ENCODE measurements around the gene MPRIP.

The MPRIP gene

DNA sequence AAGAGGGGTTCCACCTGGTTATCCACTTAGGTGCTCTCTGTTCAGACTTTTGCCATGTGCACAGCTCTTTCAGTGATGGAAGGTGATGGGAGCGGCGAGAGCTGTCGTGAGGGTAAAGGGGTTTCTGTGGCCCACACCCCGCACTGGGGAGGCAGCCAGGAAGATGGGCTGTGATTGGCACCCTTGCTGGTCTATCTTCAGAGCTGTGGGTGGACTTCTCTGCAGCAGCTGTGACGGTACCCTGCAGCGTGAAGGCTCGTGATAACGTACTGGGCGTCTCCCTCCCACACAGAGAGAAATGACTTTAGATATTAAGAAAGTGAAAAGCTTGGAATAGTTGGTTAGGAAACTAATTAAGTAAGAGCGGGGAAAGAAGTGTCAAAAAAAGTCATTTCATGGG is 45.8 kb downstream of the MPRIP start:
- DNase-seq (ENCODE audit: low read depth, low spot score): no peak

DNA sequence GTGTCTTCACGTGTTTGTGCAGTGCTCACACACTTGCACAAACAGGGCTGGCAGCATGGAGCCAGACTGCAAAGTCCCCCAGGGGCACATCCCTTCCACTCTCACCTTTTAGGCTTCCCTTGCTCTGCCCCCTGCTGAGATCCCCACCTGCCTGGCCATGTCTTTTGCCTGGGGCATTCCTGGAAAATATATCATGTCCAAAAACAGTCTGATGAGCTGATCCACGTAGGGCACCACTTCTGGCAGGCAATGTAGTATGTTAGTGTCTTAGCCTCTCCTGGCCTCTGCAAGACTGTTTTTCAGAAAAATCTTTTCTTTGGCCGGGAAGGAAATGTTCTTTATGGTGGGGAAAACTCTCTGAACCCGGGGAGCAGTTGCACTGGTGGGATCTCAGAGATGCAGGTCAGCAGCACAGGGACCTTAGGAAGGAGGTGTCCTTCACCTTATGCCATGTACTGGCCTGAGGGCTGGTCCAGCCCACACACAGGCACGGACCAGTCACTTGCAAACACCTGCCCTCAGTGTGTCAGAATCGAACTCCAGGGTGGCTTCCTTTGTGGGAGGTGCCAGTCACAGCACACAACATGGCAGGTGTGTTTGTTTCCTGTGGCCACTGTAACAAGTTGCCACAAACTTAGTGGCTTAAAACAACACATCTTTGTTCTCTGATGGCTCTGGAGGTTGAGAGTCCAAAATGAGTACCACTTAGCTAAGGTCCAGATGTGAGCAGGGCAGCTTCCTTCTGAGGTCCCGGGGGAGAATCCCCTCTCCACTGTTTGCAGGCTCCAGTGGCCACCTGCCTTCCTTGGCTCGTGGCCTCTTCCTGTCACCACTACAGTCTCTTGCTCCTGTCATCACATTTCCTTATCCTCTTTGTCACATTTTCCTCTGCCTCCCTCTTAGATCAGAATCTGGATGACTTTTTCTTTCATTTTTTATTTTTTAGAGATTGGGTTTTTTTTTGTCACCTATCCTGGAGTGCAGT is 46.6 kb downstream of the MPRIP start:
- no peak for DNase-seq (ENCODE audit: low read depth, low spot score)

DNA sequence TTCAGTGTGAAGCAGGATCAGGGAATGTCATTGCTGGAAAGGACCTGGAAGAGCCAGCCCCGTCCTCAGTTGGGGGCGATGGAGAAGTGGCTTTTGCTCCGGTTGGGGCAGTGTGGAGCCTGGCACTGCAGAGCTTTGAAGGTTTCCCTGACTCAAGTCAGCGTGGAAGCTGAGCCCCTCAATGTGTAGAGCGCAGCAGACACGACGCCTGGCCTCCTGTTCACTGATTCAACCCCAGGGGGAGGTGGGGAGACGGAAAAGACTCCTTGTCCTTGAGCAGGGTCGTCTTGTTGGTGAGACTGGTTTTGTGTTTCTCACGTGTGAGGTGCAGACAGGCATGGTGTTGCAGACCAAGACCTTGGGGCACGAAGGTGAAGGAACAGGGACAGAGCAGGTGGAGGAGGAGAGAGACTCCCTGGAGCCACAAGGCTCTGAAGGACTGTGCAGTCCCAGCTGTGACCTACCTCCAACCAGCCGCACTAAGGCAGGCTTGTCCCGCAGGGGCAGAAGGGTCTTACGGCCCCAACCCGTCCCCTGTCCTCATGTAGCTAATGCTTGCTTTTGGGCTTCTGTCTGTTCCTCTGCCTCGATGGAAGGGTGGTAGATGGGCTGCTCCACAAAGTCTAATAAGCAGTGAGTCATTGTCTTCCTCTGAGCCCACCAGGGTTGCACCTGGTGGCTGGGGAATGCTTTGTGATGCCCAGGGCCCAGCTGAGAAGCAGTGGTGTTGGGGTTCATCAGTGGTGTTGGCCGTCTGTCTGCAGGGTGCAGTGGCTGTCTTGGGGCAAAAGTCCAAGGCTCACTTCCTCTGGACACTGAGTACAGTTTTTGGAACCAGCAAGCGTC is 47.8 kb downstream of the MPRIP start:
- DNase-seq (ENCODE audit: low read depth, low spot score): no peak

DNA sequence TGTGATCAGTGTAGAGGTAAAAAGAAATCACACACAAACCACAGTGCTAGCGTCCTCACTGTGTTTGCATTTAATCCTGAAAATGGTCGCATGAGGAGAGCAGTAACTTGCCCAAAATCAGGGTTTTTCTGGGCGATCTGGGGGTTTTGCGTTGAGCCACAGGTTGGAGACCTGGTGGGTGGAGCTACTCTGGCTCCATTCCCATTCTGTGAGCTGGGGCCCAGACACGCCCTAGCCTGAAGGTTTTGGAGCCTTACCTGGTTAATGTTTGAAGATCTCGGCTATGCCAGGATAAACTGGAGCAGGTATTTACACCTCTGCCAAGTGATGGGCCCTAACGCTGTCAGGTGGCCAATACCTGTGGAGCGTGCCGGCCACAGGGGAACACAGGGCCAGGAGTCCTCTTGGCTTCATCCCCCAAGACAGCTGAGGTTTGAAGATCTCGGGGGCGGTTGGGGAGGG is 48.4 kb downstream of the MPRIP start:
- no peak for DNase-seq (ENCODE audit: low read depth, low spot score)

DNA sequence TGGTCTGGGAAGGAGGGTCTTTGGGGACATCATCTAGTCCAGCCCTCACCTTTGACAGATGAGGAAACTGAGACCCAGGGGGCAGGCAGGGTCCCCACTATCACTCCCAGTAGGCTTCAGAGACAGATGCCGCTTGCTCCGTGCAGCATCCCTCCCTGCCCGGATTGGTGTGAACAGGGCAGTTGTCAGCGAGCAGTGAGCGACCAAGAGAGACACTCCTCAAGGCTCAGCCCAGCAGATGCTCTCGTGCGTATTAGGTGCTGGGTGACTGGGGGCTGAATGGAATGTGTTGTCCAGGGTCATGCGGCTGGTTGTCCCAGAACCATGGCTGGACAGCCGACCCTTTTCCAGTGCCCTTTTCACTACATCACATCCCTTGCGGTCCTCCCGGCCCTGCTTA is 49.0 kb downstream of the MPRIP start:
- no peak for DNase-seq (ENCODE audit: low read depth, low spot score)

DNA sequence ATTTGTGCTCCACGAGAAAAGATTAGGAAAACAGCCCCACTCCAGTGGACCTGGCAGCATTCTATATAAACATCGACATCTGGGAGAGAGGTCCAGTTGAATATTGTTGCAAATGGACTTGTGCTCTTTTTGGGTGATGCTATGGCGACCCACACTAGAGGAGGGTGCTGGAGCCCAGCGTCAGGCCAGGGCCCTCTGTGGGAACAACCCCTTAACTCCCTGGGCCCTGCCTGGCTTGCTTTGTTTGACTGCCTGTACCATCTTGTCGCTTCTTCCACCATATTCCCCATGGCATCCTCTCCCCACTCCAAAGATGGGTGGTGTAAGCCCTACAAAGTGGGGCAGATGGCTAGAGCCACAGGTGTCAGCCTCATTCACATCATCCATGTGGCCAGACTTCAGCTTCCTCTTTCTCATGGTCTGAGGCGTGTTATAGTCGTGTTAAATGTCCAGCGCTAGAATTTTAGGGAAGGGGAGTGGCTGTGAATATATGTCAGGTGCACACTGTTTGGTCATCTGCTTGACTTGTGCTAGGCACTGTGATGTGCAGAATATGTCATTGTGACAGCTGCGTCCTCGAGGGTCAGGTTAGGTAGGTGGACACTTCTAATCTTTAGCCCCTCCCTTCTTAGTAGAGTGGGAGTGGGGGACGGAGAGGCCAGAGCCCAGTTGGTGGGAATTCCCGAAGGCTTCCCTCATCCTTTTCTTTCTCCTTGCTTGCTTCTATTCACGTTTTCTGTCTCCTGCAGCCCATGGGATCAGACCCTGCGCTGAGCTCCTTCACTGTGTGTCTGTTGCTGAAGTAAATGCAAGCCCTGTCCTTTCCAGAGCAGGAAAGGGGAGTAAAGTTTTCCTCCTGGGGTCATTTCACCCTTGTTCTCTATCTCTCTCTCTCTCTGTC is 49.8 kb downstream of the MPRIP start:
- DNase-seq (ENCODE audit: low read depth, low spot score): no peak

DNA sequence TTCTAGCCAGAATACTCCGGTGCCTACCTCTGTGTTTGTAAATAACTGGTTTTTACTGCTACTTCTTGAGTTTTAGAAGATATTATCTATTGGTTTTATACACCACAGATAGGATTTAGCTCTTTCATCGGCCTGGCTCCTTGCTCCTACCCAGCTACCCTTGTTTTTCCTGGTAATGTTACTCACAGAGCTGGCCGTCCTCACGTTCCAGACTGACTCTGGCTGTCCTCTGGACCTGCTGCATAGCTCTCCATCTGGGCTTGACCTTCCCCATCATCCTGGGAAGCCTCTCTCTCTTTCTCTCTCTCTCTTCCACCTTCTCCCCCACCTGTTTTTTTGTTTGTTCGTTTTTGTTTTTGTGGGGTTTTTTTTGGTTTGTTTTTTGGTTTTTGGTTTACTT is 51.5 kb downstream of the MPRIP start:
- DNase-seq (ENCODE audit: low read depth, low spot score): no peak

DNA sequence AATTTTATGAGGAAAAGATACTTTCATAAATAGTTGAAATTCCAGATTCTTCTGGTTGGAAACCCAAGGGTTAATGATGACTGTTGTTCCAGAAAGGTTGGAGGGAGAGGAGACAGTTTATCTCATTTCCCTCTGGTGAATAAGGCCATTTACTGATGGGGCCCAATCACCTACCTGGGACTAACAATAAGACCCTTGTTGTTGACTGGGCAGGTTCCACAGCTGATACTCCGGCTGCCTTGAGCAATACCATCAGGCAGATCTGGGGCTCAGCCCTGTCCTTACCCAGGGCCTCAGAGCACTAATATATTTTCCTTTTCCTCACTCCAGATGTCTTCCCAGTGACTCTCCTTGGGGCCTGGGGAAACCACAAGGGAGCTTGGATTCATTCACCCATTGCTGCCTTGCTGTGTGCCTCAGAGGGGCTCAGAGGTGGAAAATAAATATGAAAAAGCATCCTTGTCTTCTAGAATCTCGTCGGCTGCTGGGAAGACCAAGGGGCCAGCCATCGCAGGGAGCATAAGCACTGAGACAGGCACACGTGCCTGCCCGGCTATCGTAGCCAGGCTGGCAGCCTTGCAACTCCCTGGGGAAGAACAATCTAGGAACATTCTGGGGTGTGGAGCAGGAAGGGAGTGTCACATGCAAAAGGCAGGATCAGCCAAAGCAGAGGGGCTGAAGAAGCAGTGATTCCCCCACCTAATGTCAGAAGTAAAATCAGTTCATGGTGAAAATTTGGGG is 54.4 kb downstream of the MPRIP start:
- peak; percentile 24 for DNase-seq (ENCODE audit: low read depth, low spot score)

DNA sequence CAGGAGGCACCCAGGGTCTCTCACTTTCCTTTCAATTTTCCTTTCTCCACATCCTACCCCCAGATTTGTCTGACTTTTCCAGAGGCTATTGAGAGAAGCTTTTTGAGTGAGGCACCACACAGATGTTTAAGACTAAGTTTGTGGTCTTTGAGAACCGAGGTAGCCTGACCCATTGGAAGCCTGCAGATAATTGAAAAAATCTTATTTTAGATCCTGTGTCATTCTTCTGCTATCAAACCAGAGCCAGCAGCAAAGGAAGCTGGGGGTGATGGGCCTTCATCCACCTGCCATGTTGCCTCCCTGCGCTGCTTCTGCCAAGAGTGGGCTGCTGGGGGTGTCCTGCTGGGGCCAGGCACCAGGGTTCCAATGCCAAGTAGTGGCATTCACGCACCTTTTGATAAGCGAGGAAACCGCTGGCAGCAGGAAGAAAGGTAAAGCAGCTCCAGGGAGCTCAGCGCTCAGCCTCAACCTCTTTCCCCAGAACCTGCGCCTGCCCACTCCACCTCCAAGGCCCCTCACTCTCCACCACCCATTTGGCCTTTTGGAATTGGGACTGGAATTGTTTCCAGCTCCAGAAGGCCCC is 55.6 kb downstream of the MPRIP start:
- no peak for DNase-seq (ENCODE audit: low read depth, low spot score)

DNA sequence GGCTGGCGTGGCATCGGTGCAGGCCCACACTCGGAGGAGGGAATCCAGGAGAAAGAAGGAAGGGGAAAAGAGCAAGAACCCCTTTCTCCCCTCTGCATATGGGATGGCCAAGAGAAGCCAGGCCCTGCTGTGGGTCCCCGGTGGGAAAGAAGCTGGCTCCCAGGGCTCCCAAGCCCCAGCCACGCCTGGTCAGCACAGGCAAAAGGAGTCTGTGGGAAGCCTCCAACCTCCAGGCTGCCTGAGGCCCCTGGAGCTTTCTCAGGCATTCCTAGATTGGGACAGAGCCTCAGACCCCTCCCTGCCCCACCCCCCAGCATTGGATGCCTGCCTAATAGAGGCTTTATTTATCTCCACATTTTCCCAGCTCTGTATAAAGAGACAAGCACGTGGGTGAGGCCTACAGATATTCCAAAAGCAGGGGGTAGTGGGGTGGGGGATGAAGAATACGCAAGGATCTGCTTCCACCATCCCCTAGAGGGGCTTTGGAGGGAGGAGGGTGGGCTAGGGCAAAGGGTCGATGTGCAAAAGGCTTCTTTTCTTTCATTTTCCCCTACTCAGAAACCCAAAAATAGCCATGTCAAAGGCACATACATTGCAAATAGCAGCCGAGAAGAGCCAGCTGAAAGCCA is 56.4 kb downstream of the MPRIP start:
- peak; percentile 44 for DNase-seq (ENCODE audit: low read depth, low spot score)

DNA sequence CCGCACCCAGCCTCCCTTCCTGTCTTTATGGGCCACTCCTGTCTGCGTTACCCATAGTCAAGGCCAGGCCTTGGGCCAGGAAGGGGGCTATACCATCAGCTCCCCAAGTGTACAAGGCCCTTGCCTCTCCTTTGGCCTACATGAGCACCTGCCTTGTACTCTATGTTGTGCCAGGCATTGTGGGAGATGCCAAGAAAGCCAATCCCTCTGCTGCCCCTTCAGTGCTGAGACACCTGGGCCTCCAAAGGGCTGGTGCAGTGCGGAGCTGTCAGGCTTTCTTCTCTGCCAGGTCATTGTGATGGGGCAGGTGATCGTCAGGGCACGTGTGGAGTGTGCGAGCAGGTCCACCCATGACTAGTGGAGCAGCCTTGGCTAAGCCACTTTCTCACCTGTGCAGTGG is 59.9 kb downstream of the MPRIP start:
- no peak for DNase-seq (ENCODE audit: low read depth, low spot score)

DNA sequence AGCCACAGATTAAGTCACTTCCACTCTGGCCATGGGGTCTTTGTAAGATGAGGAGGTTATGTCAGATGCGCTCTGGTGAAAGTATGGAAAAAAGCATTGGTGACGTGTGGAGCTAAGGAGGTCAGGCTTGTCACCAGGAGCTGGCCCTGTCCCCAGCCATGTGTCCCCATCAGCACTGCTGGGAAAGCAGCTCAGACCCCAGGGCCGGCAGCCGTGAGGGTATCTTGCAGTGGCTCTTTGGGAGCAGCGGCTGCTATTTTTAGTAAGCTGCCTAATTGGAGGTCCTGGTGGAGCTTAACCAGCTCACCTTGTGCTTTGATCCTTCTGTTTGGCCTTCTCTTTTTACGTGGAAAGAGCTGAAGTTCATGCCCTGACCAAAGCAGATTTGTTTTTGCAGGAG is 60.9 kb downstream of the MPRIP start:
- no peak for DNase-seq (ENCODE audit: low read depth, low spot score)

DNA sequence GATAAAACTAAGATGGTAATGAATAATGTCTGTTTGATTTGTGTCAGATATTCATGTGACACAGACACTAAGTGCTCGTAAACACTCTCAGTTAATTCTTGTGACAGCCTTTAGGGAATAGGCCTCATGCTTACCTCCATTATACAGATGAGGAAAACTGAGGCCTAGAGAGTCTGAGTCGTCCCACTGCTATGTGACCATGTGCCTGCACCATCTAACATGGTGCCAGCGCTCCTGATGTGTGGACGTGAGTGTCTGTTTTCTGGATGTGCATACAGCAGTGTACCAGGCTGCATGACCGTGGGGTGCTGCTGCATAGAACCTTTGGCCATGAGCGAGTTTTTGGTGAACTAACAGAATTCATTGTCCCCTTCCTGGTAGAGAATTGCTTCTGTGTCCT is 61.8 kb downstream of the MPRIP start:
- DNase-seq (ENCODE audit: low read depth, low spot score): no peak

DNA sequence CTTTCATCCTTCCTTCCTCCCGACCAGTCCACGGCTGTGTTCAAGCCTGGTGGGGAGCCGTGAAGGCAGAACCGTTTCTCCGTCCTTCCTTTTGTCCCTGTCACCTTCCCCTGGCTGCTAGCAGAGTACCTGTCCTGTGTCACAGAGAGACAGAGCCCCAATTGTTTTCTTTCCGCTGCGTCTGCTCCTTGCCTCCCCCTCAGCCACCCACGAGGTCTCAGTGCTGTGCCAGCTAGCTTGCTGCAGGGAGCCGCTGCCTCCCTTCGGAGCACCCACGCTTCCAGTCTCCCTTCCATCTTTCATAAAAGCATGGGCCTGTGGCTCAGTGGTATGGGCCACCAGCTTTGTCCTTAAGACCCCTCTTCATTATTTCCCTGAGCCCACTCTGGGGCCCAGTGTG is 62.2 kb downstream of the MPRIP start:
- DNase-seq (ENCODE audit: low read depth, low spot score): no peak

DNA sequence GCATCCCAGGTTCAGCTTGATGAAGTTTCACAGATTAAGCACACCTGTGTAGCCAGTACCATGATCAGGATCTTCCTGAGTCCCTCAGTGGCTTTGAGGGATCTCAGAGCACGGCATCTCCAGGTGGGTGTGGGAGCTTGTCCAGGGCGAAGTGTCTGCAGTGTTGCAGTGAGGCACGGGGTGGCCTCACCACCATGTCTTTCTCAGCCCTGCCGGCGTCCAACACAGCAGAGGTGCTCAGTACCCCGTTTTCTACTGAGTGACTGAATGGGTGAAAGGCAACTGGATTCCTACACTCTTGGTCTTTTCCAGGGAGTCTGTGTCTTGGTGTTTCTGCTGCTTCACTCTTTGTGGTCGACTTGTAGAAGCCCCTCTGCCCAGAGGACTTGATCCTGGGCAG is 63.7 kb downstream of the MPRIP start:
- DNase-seq (ENCODE audit: low read depth, low spot score): no peak

DNA sequence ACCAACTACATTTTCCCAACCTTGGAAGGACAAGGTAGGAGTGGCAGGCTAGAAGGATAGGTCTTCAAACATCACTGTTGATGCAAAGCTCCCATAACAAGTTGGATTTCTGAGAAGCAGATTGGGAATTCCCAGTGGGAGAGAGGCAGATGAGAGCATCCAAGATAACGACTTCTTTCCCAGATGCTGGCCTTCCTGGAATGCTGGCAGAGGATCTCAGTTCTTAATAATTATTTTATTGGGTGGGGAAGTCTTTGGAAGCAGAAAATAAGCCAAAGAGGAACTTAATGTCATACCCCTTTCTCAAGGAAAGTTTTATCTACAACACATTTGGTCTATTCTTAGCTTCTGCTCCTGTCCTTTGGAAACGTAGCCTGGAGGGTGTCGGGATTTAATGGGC is 64.5 kb downstream of the MPRIP start:
- no peak for DNase-seq (ENCODE audit: low read depth, low spot score)

DNA sequence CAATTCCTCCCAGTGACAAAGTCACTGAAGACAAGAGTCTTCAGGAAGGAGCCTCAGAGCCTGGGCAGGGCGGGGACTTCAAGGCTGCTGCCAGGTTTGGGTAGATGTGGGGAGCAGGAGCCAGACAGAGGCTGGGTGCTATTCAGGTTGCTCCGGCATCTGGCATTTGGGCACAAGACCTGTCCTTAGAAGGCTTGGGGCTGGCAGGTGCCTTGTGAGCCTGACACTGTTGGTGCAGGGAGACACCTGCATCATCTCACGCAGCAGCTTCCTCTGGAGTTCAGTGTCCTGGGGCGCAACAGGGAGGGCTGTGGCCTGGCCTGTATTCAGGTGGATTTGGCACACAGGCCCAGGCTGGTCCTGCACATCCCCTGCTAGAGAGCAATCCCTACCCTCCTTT is 65.0 kb downstream of the MPRIP start:
- no peak for DNase-seq (ENCODE audit: low read depth, low spot score)

DNA sequence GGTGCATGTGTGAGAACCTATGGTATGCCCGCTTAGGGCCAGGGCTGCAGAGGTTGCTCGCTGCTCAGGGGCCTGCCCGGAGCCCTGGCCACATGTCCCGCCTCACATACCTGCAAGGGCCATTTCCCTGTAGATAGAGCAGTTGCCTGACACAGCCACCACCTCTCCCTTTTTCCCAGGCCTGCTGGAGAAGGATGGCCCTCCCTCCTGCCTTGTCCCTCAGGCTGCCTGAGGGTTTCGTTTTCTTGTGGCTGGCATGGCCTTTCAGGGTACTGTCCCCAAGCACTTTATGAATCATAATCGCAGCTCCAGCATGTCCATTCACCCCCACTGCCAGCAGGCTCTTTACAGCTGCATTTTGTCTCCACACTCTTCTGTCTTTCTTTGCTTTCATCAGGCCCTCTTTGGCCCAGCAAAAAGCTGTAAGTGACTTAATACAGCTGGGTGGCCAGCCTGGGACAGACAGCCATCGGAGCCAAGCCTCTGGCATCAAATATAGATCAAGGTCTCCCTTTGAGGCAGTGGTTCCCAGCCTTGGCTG is 65.7 kb downstream of the MPRIP start:
- no peak for DNase-seq (ENCODE audit: low read depth, low spot score)

DNA sequence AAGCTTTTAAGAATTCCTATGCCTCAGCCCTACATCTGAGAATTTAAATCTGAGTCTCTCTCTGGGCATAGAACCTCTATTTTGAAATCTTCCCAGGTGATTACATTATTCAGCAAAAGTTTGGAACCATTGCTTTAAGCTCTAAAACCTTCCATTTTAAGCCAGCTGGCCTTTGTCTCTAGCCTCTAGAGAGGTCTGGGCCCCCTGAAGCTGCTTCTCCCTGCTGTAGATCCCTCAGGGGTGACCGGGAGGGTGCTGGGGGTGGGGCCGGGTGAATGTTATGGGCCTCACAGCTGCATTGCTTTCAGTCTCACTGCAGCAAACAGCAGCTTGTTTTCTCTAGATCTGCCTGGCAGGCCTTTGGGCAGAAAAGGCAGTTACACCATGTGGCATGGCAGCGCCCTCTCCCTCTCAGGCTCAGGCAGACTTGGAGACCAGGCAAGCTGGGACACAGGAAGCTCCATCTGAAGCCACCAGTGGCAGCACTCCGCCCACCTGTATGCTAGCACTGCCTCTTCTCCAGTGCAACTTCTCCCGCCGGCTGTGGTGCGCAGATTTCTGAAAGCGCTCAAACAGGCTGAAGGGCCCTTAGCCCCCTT is 66.3 kb downstream of the MPRIP start:
- DNase-seq (ENCODE audit: low read depth, low spot score): no peak
